ENCODE measurements around the gene OR8B4.
A peak's percentile ranks its signal among the peaks of the same experiment; 100 is the strongest.
"Not testable (repeated sequence)": the region's sequence is repeated elsewhere in the genome, so short reads cannot be mapped to it uniquely, and the experiment has no call there.

Gene OR8B4

GRCh38 chr11:124424384-124424921, at the start of gene OR8B4:
OR8B4 (minus strand) TSS chr11:124424871; CDS start chr11:124424871, 0 bp downstream.
- no peak for DNase-seq

- no peak for DNase-seq
Measured at GRCh38 chr11:124474079-124474478, 49.4 kb upstream of the OR8B4 start.

GRCh38 chr11:124473476-124473875, 48.8 kb upstream of the OR8B4 start:
- DNase-seq = no peak

- peak; percentile 5 for DNase-seq
Measured at GRCh38 chr11:124470561-124471227, 46.0 kb upstream of the OR8B4 start.

GRCh38 chr11:124467381-124467927, 42.8 kb upstream of the OR8B4 start:
- no peak for DNase-seq

GRCh38 chr11:124465368-124465767, 40.7 kb upstream of the OR8B4 start:
- DNase-seq = no peak

- no peak for DNase-seq
Measured at GRCh38 chr11:124463990-124464389, 39.3 kb upstream of the OR8B4 start.

GRCh38 chr11:124463324-124463723, 38.7 kb upstream of the OR8B4 start:
- no peak for DNase-seq

GRCh38 chr11:124460459-124460858, 35.8 kb upstream of the OR8B4 start:
- no peak for DNase-seq

- not testable (repeated sequence) for DNase-seq
Measured at GRCh38 chr11:124459379-124459778, 34.7 kb upstream of the OR8B4 start.

- no peak for DNase-seq
Measured at GRCh38 chr11:124454552-124454951, 29.9 kb upstream of the OR8B4 start.

- no peak for DNase-seq
Measured at GRCh38 chr11:124446916-124447315, 22.2 kb upstream of the OR8B4 start.

- DNase-seq = no peak
Measured at GRCh38 chr11:124445646-124446150, 21.0 kb upstream of the OR8B4 start, which contains the start of gene OR8B8. OR8B8 (minus strand) TSS chr11:124445696; CDS start chr11:124441085, 4,611 bp downstream.

GRCh38 chr11:124442847-124443246, 18.2 kb upstream of the OR8B4 start:
- no peak for DNase-seq

GRCh38 chr11:124442442-124442841, 17.8 kb upstream of the OR8B4 start:
- no peak for DNase-seq

GRCh38 chr11:124441519-124441918, 16.8 kb upstream of the OR8B4 start:
- DNase-seq = no peak

GRCh38 chr11:124441081-124441480, 16.4 kb upstream of the OR8B4 start:
- no peak for DNase-seq

- DNase-seq = no peak
Measured at GRCh38 chr11:124440608-124441007, 15.9 kb upstream of the OR8B4 start.

- DNase-seq = no peak
Measured at GRCh38 chr11:124434699-124435098, 10.0 kb upstream of the OR8B4 start.

- no peak for DNase-seq
Measured at GRCh38 chr11:124429599-124429998, 4.9 kb upstream of the OR8B4 start.

- no peak for DNase-seq
Measured at GRCh38 chr11:124421043-124421442, 3.6 kb downstream of the OR8B4 start.

- DNase-seq = peak; percentile 14
Measured at GRCh38 chr11:124415356-124415923, 9.2 kb downstream of the OR8B4 start.

- DNase-seq = no peak
Measured at GRCh38 chr11:124409906-124410305, 14.8 kb downstream of the OR8B4 start.

- no peak for DNase-seq
Measured at GRCh38 chr11:124405581-124405980, 19.1 kb downstream of the OR8B4 start.

Measured in kidney glomerular epithelial cell (primary cell).